ENCODE results near the gene TTLL10. TPM values are rescaled to one million over a fixed set of nuclear protein-coding genes. Genes with fewer than 3 reads are reported as not detected.

TTLL10 gene
- total and polyA plus RNA-seq, 4 donors: not detected

DNA sequence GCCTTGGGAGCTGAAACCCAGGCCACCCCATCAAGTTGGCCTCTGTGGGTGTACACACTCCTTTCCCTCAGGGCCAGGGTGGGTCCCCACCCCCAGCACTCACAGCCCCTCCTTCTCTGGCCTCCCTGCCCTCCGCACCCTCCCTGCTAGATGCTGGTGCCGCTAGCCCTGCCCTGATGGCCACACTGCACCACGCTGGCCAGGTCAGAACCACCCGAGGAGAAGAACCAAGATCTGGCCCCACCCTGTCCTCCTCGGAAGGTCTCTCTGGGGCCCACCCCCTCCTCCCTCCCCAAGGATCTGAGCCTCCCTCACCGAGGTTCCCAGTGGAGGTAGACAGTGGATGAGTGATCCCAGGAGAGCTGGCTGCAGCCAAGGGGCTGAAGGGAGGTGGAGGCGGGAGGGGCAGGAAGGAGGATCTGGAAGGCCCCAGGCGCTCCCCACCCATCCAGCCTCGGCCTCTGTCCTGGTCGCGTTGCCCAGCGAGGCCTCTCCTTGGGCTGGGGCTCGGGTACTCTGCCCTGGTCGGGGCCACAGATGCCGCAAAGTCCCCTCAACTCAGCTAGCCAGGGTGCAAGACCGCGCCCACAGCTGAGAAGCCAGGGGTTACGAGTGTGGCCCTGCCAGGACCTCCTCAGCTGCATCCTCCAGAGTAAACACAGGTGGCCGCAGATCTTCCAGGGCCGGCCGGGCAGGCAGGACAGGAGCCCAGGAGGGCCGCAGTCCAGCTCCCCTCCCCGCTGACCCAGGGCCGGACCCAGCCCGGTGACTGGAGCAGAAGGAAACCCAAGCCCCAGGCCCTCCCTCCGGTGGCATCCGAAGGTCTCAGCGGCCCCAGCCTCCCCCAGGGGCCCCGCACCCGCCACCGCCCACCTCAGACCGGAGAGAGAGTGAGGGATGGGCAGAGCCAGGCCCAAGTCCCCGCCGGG lies 63.5 kb downstream of the TTLL10 start:
- Histone ChIP-seq H3K4me1 (ENCODE audit: control insufficient read depth in 4 of 4, insufficient read depth in 4 of 4, low read length in 3 of 4) (peaks cover 9 to 34% (median 22%) of the 10 kb centered on the region in 4 donors), H3K9ac (ENCODE audit: low read depth in 1 of 2, low read length in 2 of 2) (no peak overlapping the region), H3K27ac (ENCODE audit: low read depth in 1 of 2, low read length in 2 of 2) (no peak overlapping the region), H3K27me3 (ENCODE audit: control insufficient read depth in 4 of 4, insufficient read depth in 4 of 4, low read length in 3 of 4) (no peaks in the 10 kb centered on the region), H3K4me3 (ENCODE audit: low read depth in 1 of 3, low read length in 3 of 3) (no peak overlapping the region), H3K36me3 (ENCODE audit: control insufficient read depth in 4 of 4, insufficient read depth in 3 of 4, low read depth in 1 of 4, low read length in 3 of 4) (no peaks in the 10 kb centered on the region), H3K9me3 (ENCODE audit: control insufficient read depth in 4 of 4, low read length in 3 of 4) (no peaks in the 10 kb centered on the region)
- no peak for DNase-seq (ENCODE audit: low spot score)
- 46% methylated on average over 34 of the region's 34 CpGs for WGBS
- TF ChIP-seq EGR1 (IDR thresholded peaks at IDR 0.05; ENCODE audit: low read depth in 2 of 2) (no peak), SP1 (IDR thresholded peaks at IDR 0.05) (no peak), HNF4A (conservative IDR thresholded peaks at IDR 0.05) (no peak), JUND (IDR thresholded peaks at IDR 0.05) (no peak), GABPA (IDR thresholded peaks at IDR 0.05 in 1 of 2, conservative IDR thresholded peaks at IDR 0.05 in 1 of 2) (no peak), NR2F2 (IDR thresholded peaks at IDR 0.05) (no peak), FOXA2 (IDR thresholded peaks at IDR 0.05) (no peak), RXRA (IDR thresholded peaks at IDR 0.05) (no peak), YY1 (IDR thresholded peaks at IDR 0.05) (no peak), HNF4G (IDR thresholded peaks at IDR 0.05) (no peak), FOXA1 (IDR thresholded peaks at IDR 0.05) (no peak), RAD21 (IDR thresholded peaks at IDR 0.05) (no peak), TAF1 (conservative IDR thresholded peaks at IDR 0.05) (no peak)
- TF ChIP-seq, protein P1, sequence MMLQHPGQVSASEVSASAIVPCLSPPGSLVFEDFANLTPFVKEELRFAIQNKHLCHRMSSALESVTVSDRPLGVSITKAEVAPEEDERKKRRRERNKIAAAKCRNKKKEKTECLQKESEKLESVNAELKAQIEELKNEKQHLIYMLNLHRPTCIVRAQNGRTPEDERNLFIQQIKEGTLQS (IDR thresholded peaks at IDR 0.05): no peak
- TF ChIP-seq, protein P2, sequence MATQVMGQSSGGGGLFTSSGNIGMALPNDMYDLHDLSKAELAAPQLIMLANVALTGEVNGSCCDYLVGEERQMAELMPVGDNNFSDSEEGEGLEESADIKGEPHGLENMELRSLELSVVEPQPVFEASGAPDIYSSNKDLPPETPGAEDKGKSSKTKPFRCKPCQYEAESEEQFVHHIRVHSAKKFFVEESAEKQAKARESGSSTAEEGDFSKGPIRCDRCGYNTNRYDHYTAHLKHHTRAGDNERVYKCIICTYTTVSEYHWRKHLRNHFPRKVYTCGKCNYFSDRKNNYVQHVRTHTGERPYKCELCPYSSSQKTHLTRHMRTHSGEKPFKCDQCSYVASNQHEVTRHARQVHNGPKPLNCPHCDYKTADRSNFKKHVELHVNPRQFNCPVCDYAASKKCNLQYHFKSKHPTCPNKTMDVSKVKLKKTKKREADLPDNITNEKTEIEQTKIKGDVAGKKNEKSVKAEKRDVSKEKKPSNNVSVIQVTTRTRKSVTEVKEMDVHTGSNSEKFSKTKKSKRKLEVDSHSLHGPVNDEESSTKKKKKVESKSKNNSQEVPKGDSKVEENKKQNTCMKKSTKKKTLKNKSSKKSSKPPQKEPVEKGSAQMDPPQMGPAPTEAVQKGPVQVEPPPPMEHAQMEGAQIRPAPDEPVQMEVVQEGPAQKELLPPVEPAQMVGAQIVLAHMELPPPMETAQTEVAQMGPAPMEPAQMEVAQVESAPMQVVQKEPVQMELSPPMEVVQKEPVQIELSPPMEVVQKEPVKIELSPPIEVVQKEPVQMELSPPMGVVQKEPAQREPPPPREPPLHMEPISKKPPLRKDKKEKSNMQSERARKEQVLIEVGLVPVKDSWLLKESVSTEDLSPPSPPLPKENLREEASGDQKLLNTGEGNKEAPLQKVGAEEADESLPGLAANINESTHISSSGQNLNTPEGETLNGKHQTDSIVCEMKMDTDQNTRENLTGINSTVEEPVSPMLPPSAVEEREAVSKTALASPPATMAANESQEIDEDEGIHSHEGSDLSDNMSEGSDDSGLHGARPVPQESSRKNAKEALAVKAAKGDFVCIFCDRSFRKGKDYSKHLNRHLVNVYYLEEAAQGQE (IDR thresholded peaks at IDR 0.05): no peak
- TF ChIP-seq, protein P3, sequence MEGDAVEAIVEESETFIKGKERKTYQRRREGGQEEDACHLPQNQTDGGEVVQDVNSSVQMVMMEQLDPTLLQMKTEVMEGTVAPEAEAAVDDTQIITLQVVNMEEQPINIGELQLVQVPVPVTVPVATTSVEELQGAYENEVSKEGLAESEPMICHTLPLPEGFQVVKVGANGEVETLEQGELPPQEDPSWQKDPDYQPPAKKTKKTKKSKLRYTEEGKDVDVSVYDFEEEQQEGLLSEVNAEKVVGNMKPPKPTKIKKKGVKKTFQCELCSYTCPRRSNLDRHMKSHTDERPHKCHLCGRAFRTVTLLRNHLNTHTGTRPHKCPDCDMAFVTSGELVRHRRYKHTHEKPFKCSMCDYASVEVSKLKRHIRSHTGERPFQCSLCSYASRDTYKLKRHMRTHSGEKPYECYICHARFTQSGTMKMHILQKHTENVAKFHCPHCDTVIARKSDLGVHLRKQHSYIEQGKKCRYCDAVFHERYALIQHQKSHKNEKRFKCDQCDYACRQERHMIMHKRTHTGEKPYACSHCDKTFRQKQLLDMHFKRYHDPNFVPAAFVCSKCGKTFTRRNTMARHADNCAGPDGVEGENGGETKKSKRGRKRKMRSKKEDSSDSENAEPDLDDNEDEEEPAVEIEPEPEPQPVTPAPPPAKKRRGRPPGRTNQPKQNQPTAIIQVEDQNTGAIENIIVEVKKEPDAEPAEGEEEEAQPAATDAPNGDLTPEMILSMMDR (IDR thresholded peaks at IDR 0.05; ENCODE audit: low read depth, low read length, missing input control): no peak
- TF ChIP-seq, protein P4, sequence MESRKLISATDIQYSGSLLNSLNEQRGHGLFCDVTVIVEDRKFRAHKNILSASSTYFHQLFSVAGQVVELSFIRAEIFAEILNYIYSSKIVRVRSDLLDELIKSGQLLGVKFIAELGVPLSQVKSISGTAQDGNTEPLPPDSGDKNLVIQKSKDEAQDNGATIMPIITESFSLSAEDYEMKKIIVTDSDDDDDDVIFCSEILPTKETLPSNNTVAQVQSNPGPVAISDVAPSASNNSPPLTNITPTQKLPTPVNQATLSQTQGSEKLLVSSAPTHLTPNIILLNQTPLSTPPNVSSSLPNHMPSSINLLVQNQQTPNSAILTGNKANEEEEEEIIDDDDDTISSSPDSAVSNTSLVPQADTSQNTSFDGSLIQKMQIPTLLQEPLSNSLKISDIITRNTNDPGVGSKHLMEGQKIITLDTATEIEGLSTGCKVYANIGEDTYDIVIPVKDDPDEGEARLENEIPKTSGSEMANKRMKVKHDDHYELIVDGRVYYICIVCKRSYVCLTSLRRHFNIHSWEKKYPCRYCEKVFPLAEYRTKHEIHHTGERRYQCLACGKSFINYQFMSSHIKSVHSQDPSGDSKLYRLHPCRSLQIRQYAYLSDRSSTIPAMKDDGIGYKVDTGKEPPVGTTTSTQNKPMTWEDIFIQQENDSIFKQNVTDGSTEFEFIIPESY (IDR thresholded peaks at IDR 0.05): no peak
- TF ChIP-seq, protein P5, sequence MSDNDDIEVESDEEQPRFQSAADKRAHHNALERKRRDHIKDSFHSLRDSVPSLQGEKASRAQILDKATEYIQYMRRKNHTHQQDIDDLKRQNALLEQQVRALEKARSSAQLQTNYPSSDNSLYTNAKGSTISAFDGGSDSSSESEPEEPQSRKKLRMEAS (IDR thresholded peaks at IDR 0.05): no peak

Data from liver (tissue), 9 donors.